Neuron (in vitro differentiated cells): ENCODE results near the gene SPSB2.
A peak's percentile ranks its signal among the peaks of the same experiment; 100 is the strongest.
"Not testable (repeated sequence)": the region's sequence is repeated elsewhere in the genome, so short reads cannot be mapped to it uniquely, and the experiment has no call there.

Experiments used
- H2AFZ ChIP-seq: one replicate; pipeline ENCODE4 v1.6.1; 2013; ENCODE audit warnings: low read depth, mild to moderate bottlenecking, inconsistent platforms, low read length, moderate library complexity
- H3K27me3 ChIP-seq: one replicate; pipeline ENCODE4 v1.6.1; 2013; ENCODE audit warnings: low read length; ENCODE audit not compliant: insufficient read depth
- H3K36me3 ChIP-seq: one replicate; pipeline ENCODE4 v1.6.1; 2013; ENCODE audit warnings: low read length; ENCODE audit not compliant: insufficient read depth
- H3K4me1 ChIP-seq: one replicate; pipeline ENCODE4 v1.6.1; 2013; ENCODE audit warnings: low read length; ENCODE audit not compliant: insufficient read depth
- H3K4me3 ChIP-seq: 2 replicates; pipeline ENCODE4 v1.5.1; 2013; ENCODE audit warnings: mild to moderate bottlenecking, low read length, moderate library complexity
- H3K9me3 ChIP-seq: one replicate; pipeline ENCODE4 v1.6.1; 2013; ENCODE audit warnings: low read length

SPSB2 gene

GRCh38 chr12:6871052-6871957 lies 1.8 kb downstream of the SPSB2 start:
- Histone ChIP-seq H3K9me3 (no peaks in the 10 kb centered on the region), H2AFZ (no peak overlapping the region), H3K27me3 (no peaks in the 10 kb centered on the region), H3K36me3 (peaks cover 25% of the 10 kb centered on the region), H3K4me1 (peaks cover 34% of the 10 kb centered on the region), H3K4me3 (no peak overlapping the region)

DNA sequence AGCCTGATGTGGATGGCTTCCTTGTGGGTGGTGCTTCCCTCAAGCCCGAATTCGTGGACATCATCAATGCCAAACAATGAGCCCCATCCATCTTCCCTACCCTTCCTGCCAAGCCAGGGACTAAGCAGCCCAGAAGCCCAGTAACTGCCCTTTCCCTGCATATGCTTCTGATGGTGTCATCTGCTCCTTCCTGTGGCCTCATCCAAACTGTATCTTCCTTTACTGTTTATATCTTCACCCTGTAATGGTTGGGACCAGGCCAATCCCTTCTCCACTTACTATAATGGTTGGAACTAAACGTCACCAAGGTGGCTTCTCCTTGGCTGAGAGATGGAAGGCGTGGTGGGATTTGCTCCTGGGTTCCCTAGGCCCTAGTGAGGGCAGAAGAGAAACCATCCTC lies 2.8 kb downstream of the SPSB2 start:
- not testable (repeated sequence) for H3K4me3 ChIP-seq, H3K9me3 ChIP-seq, H2AFZ ChIP-seq, H3K27me3 ChIP-seq
- peaks cover 34% of the 10 kb centered on the region for H3K4me1 ChIP-seq
- H3K36me3 ChIP-seq, result peaks cover 34% of the 10 kb centered on the region

- Histone ChIP-seq H3K9me3 (no peaks in the 10 kb centered on the region), H3K36me3 (peaks cover 41% of the 10 kb centered on the region), H3K4me3 (peak overlapping the region; percentile 93), H2AFZ (no peak overlapping the region), H3K4me1 (peaks cover 34% of the 10 kb centered on the region), H3K27me3 (no peaks in the 10 kb centered on the region)
These were observed 3.8 kb downstream of the SPSB2 start for GRCh38 chr12:6869049-6870021.

DNA sequence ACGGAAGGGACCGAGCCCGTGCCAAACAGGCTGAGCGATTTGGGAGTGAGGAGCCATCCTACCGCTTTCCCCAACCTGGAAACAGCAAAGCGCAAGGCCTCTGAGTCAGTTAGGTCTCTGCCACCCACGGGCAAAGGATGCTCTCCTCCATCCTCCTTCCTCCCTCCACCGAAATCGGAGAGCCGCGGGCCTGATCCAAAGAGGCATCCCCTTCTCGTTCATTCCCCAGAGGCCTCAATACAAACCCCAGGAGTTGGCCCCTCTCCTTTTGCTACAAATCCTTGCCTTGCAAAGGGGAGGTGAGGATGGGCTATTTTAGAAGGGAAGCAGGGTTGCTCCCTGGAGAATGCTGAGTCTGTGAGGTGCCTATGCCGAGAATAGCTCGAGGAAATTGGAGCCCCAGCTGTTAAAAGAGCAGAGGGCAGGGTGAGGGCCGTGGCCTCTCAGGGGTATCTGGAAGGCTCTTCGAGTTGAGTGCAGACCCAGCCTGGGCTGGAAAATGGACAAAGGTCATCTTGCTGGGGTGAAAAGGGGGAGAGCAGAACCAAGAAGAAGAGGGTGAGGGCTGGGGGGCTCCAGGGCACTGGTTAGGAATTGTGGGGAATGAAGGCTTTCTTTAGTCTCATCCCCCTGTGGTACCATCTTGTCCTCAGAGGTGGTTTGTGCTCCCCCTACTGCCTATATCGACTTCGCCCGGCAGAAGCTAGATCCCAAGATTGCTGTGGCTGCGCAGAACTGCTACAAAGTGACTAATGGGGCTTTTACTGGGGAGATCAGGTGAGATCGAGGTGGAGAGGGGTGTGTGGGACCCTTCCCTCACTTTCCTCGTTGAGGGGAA lies 4.7 kb downstream of the SPSB2 start:
- Histone ChIP-seq H3K36me3 (peaks cover 50% of the 10 kb centered on the region), H2AFZ (no peak overlapping the region), H3K27me3 (no peaks in the 10 kb centered on the region), H3K9me3 (no peaks in the 10 kb centered on the region), H3K4me3 (peak overlapping the region; percentile 93), H3K4me1 (peaks cover 34% of the 10 kb centered on the region)

DNA sequence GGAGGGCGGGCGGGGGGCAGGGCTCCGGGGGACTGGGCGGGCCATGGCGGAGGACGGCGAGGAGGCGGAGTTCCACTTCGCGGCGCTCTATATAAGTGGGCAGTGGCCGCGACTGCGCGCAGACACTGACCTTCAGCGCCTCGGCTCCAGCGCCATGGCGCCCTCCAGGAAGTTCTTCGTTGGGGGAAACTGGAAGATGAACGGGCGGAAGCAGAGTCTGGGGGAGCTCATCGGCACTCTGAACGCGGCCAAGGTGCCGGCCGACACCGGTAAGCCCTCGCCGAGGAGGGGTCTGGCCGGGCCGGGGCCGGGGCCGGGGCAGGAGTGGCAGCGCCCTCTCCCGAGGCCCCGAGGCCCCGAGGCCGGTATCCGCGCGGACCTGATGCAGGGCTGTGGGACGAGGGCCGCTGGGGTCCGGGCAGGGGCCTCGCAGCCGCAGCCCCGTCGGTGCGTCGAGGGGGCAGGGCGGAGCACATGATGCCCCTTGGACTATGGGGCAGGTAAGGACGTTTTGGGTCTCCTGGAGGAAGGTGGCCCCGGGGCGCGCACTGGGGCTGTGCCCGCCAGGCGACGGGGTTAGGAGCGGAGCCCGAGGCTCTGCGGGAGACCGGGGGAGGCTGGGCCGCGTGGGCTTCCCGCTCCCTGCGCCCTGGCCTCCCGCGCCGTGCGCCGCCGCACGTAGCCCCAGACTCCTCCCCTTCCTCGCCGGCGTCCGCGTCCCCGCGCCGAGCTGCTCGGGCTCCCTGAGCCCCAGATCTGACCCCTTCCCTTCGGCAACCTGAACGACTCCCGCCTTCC lies 5.5 kb downstream of the SPSB2 start, which contains the start of gene TPI1:
Gene TPI1, plus strand, starts transcription at position 119 of the 798 bp plus-strand sequence. Its CDS starts 36 bp downstream, at position 155.
- Histone ChIP-seq H3K27me3 (no peaks in the 10 kb centered on the region), H2AFZ (no peak within 1 kb of the TSS), H3K9me3 (no peaks in the 10 kb centered on the region), H3K4me1 (peaks cover 32% of the 10 kb centered on the region), H3K36me3 (peaks cover 58% of the 10 kb centered on the region), H3K4me3 (peak within 1 kb of the TSS; percentile 93)

DNA sequence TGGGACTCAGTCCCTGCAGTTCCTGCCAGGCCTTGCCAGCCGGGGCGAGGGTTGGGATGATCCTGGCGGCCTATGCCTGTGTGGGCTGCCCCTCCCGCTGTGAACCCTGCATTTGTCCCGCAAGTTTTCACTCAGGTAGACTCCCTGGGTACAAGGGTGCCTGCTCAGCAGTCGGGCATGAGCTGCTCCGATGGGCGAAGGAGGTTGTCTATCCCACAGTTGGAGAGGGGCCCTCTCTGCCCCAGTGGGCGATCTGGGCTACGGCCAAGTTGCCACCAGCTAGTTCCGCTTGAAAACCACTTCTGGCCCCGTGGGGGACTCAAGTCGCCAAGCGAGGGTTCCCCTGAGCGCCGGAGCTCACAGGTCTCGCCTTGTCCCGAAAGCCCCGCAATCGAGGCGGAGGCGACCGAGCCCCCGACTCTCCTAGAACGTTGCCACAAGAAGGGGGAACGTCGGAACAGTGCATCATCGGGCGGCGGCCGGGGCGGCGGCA lies 6.1 kb downstream of the SPSB2 start:
- Histone ChIP-seq H3K27me3 (no peaks in the 10 kb centered on the region), H3K4me1 (peaks cover 27% of the 10 kb centered on the region), H3K4me3 (peak overlapping the region; percentile 93), H3K9me3 (no peaks in the 10 kb centered on the region), H2AFZ (no peak overlapping the region), H3K36me3 (peaks cover 64% of the 10 kb centered on the region)

DNA sequence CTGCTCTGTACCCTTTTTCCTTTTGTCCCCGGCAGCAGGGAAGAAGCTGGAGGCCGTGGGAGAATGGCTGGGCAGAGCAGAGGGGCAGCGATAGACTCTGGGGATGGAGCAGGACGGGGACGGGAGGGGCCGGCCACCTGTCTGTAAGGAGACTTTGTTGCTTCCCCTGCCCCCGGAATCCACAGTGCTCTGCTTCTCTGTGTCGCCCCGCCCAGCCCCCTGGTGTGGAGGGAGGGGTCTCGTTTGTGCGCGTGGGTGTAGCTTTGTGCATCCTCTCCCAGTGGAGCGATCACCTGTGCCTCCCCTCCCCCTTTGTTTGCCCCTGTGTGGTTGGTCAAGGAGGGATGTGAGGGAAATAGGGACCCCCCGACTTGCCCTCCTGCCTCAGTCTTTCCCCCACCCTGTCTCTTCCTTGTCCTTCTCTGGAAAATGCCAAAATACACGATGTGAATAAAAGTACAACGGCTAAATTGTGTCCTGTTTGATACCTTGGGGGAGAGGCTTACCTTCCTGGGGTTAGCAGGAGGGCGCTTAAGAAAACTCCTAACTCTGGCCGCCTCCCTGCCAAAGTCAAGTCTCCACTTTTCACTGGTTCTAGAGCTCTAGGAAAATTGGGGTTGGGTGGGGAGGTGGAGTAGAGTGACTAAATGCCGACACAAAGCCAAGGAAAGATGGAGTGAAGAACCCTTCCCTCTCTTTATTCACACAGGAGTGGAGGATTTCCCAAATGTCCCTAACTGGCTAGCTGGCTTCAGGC lies 6.8 kb downstream of the SPSB2 start:
- Histone ChIP-seq H3K4me1 (peaks cover 21% of the 10 kb centered on the region), H3K4me3 (no peak overlapping the region), H3K27me3 (no peaks in the 10 kb centered on the region), H3K36me3 (peaks cover 66% of the 10 kb centered on the region), H2AFZ (no peak overlapping the region), H3K9me3 (no peaks in the 10 kb centered on the region)

DNA sequence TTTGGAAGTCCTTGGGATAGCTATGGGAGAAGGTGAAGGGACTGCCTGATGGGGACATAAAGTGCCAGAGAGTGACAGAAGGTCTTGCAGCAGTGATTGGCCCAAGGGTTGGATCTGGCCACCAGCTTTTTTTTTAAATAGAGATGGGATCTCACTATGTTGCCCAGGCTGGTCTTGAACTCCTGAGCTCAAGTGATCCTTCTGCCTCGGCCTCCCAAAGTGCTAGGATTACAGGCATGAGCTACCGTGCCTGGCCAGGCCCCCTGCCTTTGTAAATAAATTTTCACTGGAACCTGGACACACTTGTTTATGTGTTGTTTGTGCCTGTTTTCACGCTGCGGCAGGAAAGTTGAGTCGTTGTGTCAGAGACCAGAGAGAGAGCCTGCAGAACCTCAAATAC lies 7.8 kb downstream of the SPSB2 start:
- H3K4me3 ChIP-seq, H3K27me3 ChIP-seq, H3K9me3 ChIP-seq, H2AFZ ChIP-seq: not testable (repeated sequence)
- peaks cover 20% of the 10 kb centered on the region for H3K4me1 ChIP-seq
- H3K36me3 ChIP-seq, result peaks cover 66% of the 10 kb centered on the region

DNA sequence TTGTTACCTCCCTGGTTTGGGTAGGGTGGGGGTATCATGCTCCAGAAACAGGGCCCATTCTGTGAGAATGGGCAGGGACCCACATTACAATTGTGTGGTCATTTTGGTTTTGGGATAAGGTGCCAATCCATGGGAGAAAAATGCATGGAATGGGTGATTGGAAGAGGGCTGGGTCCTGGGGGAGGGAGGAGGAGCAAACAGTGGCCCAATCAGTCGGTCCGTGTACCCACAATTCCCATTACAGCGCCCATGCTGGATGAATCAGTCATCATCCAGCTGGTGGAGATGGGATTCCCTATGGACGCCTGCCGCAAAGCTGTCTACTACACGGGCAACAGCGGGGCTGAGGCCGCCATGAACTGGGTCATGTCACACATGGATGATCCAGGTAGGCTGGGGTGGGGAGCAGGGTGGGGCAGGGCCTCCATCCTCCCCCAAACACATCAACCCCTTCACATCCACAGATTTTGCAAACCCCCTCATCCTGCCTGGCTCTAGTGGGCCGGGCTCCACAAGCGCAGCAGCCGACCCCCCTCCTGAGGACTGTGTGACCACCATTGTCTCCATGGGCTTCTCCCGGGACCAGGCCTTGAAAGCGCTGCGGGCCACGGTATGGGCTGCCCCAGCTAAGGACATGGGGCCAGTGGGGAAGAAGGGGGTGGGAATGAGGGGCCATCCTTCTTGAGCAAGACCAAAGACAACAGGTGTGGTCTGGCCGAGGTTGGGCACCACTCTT lies 9.3 kb downstream of the SPSB2 start:
- Histone ChIP-seq H2AFZ (no peak overlapping the region), H3K4me1 (peaks cover 14% of the 10 kb centered on the region), H3K4me3 (no peak overlapping the region), H3K27me3 (no peaks in the 10 kb centered on the region), H3K36me3 (peaks cover 69% of the 10 kb centered on the region), H3K9me3 (no peaks in the 10 kb centered on the region)

DNA sequence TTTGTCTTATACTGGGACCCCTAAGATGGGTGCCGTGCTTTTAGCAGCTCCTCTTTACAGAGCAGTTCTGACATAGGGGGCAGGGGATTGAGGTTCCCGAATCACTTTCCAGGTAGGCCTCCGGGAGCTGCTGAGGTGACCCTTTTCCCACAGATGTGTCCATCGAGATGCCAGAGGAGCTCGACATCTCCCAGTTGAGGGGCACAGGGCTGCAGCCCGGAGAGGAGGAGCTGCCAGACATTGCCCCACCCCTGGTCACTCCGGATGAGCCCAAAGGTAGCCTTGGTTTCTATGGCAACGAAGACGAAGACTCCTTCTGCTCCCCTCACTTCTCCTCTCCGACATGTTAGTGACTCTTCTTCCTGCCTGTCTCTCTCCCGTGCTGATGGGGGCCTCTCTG lies 10.1 kb downstream of the SPSB2 start:
- Histone ChIP-seq H3K27me3 (no peaks in the 10 kb centered on the region), H3K4me3 (no peak overlapping the region), H3K36me3 (peaks cover 76% of the 10 kb centered on the region), H2AFZ (no peak overlapping the region), H3K9me3 (no peaks in the 10 kb centered on the region), H3K4me1 (peaks cover 7% of the 10 kb centered on the region)

DNA sequence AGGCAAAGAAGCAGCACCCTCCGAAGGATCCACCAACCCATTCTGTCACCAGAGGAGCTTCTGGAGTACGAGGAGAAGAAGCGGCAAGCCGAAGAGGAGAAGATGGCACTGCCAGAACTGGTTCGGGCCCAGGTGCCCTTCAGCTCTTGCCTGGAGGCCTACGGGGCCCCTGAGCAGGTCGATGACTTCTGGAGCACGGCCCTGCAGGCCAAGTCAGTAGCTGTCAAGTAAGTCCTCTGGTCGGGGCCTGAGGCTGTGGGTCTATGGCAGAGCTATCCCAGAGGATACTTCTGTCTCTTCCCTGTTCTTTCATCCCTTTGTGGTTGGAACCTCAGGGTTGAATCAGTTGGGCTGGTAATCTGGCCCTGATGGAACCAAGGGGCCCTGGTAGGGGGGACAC lies 11.7 kb downstream of the SPSB2 start:
- no peaks in the 10 kb centered on the region for H3K4me1 ChIP-seq
- no peaks in the 10 kb centered on the region for H3K9me3 ChIP-seq
- no peak overlapping the region for H2AFZ ChIP-seq
- H3K27me3 ChIP-seq, result no peaks in the 10 kb centered on the region
- no peak overlapping the region for H3K4me3 ChIP-seq
- H3K36me3 ChIP-seq, result peaks cover 91% of the 10 kb centered on the region
